IMR-90 (cell line): ENCODE data around the gene NT5DC3. TPM values are rescaled to one million over a fixed set of nuclear protein-coding genes. Genes with fewer than 3 reads are reported as not detected.

Experiments
- ATAC-seq: fragments of 200-7000 bp; cut with Tn5 transposase; 2 replicates; pipeline ENCODE4 v1.9.1; 2020; ENCODE audit warnings: low read depth, mild to moderate bottlenecking, moderate library complexity
- BruUV-seq: library from RNA; stranded (reverse); fragments of 400-500 nt; replicated peaks from 2 replicates; lab custom pipeline; 2021; lab: Mats Ljungman, UMichigan
- CTCF ChIA-PET: fragments of 300-600 bp; formaldehyde crosslinking; extraction: SDS; loops from one replicate; lab custom pipeline; 2021; ENCODE audit warnings: antibody characterized with exemption; lab: Yijun Ruan, JAX
- POLR2A ChIA-PET: fragments of 300-600 bp; sonication (Branson Sonifier 250); formaldehyde crosslinking; loops from one replicate; lab custom pipeline; 2022; ENCODE audit warnings: antibody characterized with exemption; ENCODE audit not compliant: unreplicated experiment; lab: Charles Lee
- DNase-seq: peaks from one replicate; pipeline ENCODE4 v3.0.0; 2013
- H2AFZ ChIP-seq: replicated peaks from 2 replicates; pipeline ENCODE3; 2013; ENCODE audit warnings: low read length, mild to moderate bottlenecking; ENCODE audit not compliant: poor library complexity
- H2AK5ac ChIP-seq: 2 replicates; pipeline ENCODE4 v1.6.1; 2013; ENCODE audit warnings: low read depth, low read length, inconsistent platforms
- H2AK9ac ChIP-seq: replicated peaks from 2 replicates; pipeline ENCODE3; 2013; ENCODE audit warnings: mild to moderate bottlenecking, low read depth, low read length, moderate library complexity; ENCODE audit not compliant: poor library complexity
- H2BK120ac ChIP-seq: 2 replicates; pipeline ENCODE4 v1.6.1; 2013; ENCODE audit warnings: low read depth, low read length, inconsistent platforms
- H2BK15ac ChIP-seq: 3 replicates; pipeline ENCODE4 v1.6.1; 2013; ENCODE audit warnings: low read depth, low read length, inconsistent platforms
- H2BK20ac ChIP-seq: 2 replicates; pipeline ENCODE4 v1.6.1; 2013; ENCODE audit warnings: low read depth, mild to moderate bottlenecking, inconsistent platforms, low read length, moderate library complexity
- H2BK5ac ChIP-seq: 2 replicates; pipeline ENCODE4 v1.6.1; 2013; ENCODE audit warnings: mild to moderate bottlenecking, low read depth, low read length, inconsistent platforms; ENCODE audit not compliant: poor library complexity, severe bottlenecking
- H3K14ac ChIP-seq: replicated peaks from 2 replicates; pipeline ENCODE4 v1.6.1; 2013; ENCODE audit warnings: low read depth, low read length, inconsistent platforms
- H3K18ac ChIP-seq: 2 replicates; pipeline ENCODE4 v1.6.1; 2013; ENCODE audit warnings: low read depth, low read length, control low read depth
- H3K23ac ChIP-seq: 2 replicates; pipeline ENCODE4 v1.6.1; 2013; ENCODE audit warnings: low read depth, low read length, inconsistent platforms
- H3K27ac ChIP-seq: 2 replicates; pipeline ENCODE4 v1.5.1; 2013; ENCODE audit warnings: mild to moderate bottlenecking, control low read depth, low read length; ENCODE audit not compliant: insufficient read depth
- H3K27me3 ChIP-seq: 2 replicates; pipeline ENCODE4 v1.6.1; 2013; ENCODE audit warnings: low read length; ENCODE audit not compliant: control insufficient read depth, insufficient read depth
- H3K36me3 ChIP-seq: 2 replicates; pipeline ENCODE4 v1.6.1; 2013; ENCODE audit warnings: low read length, mixed read lengths; ENCODE audit not compliant: control insufficient read depth, insufficient read depth
- H3K4ac ChIP-seq: 2 replicates; pipeline ENCODE4 v1.6.1; 2013; ENCODE audit warnings: low read depth, low read length, inconsistent platforms
- H3K4me1 ChIP-seq: 2 replicates; pipeline ENCODE4 v1.6.1; 2013; ENCODE audit warnings: low read length, mixed read lengths; ENCODE audit not compliant: control insufficient read depth, insufficient read depth
- H3K4me2 ChIP-seq: 2 replicates; pipeline ENCODE4 v1.6.1; 2013; ENCODE audit warnings: low read depth, mild to moderate bottlenecking, control low read depth, low read length, moderate library complexity
- H3K4me3 ChIP-seq: 2 replicates; pipeline ENCODE4 v1.5.1; 2013; ENCODE audit warnings: low read depth, mild to moderate bottlenecking, control low read depth, low read length, moderate library complexity; ENCODE audit not compliant: insufficient read depth
- H3K56ac ChIP-seq: 2 replicates; pipeline ENCODE4 v1.6.1; 2013; ENCODE audit warnings: low read length, inconsistent platforms; ENCODE audit not compliant: insufficient read depth; ENCODE audit errors: extremely low read depth
- H3K79me1 ChIP-seq, 2 experiments: 2 replicates each; pipeline ENCODE4 v1.6.1; 2013; ENCODE audit warnings: low read length in 2 of 2, inconsistent platforms in 1 of 2, low read depth in 1 of 2
- H3K9ac ChIP-seq: 2 replicates; pipeline ENCODE4 v1.6.1; 2013; ENCODE audit warnings: low read depth, low read length, control low read depth
- H3K9me1 ChIP-seq: 2 replicates; pipeline ENCODE4 v1.6.1; 2013; ENCODE audit warnings: low read length, inconsistent platforms; ENCODE audit not compliant: insufficient read depth
- H3K9me3 ChIP-seq: 2 replicates; pipeline ENCODE4 v1.6.1; 2013; ENCODE audit warnings: low read length; ENCODE audit not compliant: control insufficient read depth, insufficient read depth
- H4K20me1 ChIP-seq: 2 replicates; pipeline ENCODE4 v1.6.1; 2013; ENCODE audit warnings: low read length, inconsistent platforms; ENCODE audit not compliant: insufficient read depth
- H4K5ac ChIP-seq: 2 replicates; pipeline ENCODE4 v1.6.1; 2013; ENCODE audit warnings: mild to moderate bottlenecking, low read depth, low read length, control low read depth
- H4K8ac ChIP-seq, 2 experiments: 2 replicates each; pipeline ENCODE4 v1.6.1; 2013; ENCODE audit warnings: low read depth in 2 of 2, low read length in 2 of 2, control low read depth in 1 of 2, inconsistent platforms in 1 of 2
- H4K91ac ChIP-seq: 2 replicates; pipeline ENCODE4 v1.6.1; 2013; ENCODE audit warnings: low read depth, low read length, inconsistent platforms; ENCODE audit not compliant: insufficient read depth
- BHLHE40 ChIP-seq: fragments of 150-350 bp; IDR thresholded peaks from 2 replicates; pipeline ENCODE4 v1.6.1; 2016; ENCODE audit warnings: mild to moderate bottlenecking, low read depth, low read length
- FOS ChIP-seq: fragments of 150-350 bp; IDR thresholded peaks from 2 replicates; pipeline ENCODE4 v1.6.1; 2016; ENCODE audit warnings: low read depth, low read length
- RFX5 ChIP-seq: IDR thresholded peaks from 2 replicates; pipeline ENCODE4 v1.8.0; 2012; ENCODE audit warnings: low read depth, mild to moderate bottlenecking, low read length, moderate library complexity
- SMC3 ChIP-seq: fragments of 150-350 bp; IDR thresholded peaks from 2 replicates; pipeline ENCODE4 v1.6.1; 2016; ENCODE audit warnings: low read depth, mild to moderate bottlenecking, antibody characterized with exemption, low read length, moderate library complexity
- WGBS, 2 experiments: methylation state at CpG; one replicate each; pipeline versions ENCODE4 v1.1.5 to v1.1.7; 2013; ENCODE audit warnings: missing lambda C conversion rate in 2 of 2; ENCODE audit not compliant: insufficient read length in 1 of 2; ENCODE audit errors: extremely low coverage in 2 of 2; 5-methylcytosine and 5-hydroxymethylcytosine counted together
- dilution Hi-C: fragments of 300-500 bp; cut with HindIII; formaldehyde crosslinking; loops from one replicate; pipeline ENCODE4 v1.14.3; 2018; ENCODE audit warnings: low sequenced_read_pairs; ENCODE audit not compliant: unreplicated experiment
- in situ Hi-C: fragments of 300-500 bp; cut with MboI; formaldehyde crosslinking; loops from 3 replicates; pipeline ENCODE4 v1.14.3; 2019; ENCODE audit warnings: low sequenced_read_pairs, inconsistent platforms, mixed read lengths
- intact Hi-C: fragments of 100-400 bp; cut with micrococcal nuclease; formaldehyde crosslinking; loops from 2 replicates; pipeline ENCODE4 v1.10.0; 2022
- polyA plus RNA-seq, 3 experiments: library from polyadenylated mRNA; depleted of rRNA; stranded (reverse); fragments of >200 nt; gene quantifications; 2 replicates each; pipeline ENCODE4 v1.2.3, GENCODE V29; 2012; ENCODE audit warnings: low replicate concordance in 1 of 3
- total RNA-seq: library from RNA; depleted of rRNA; stranded (reverse); fragments of >200 nt; gene quantifications from 2 replicates; pipeline ENCODE4 v1.2.3, GENCODE V29; 2012

The NT5DC3 gene
- total and polyA plus RNA-seq, 2 of the 4 experiments (the other 2 are of a cell fraction): 7.3 to 17.6 TPM

DNA sequence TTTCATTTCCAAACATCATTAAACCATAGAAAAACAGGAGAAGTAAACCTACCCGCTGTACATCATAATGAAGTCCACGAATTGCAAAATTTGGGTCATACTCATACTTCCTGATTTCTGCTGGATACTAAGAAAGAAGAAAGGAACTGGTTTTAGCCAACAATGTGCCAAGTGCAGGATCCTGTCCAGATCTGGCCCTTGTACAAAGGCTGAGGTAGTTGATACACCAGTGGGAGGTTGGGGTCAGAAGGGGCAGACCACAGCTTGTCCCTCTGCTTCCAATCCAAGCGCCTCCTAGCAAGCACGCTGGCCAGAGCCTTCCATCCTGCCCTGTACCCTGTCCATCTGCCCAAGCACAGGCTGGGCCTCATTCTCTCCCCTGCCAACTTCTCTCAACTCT is 34.2 kb downstream of the NT5DC3 start:
- BruUV-seq: no TSS peak
- no peak overlapping the region for H3K56ac ChIP-seq
- H4K91ac ChIP-seq: peak overlapping the region; percentile 45
- no peak overlapping the region for H2BK5ac ChIP-seq
- 92% methylated on average over 2 of the region's 4 CpGs; no CpG with 5 or more reads in 1 of the 2 experiments for WGBS, 2 experiments
- H3K18ac ChIP-seq: no peak overlapping the region; the same call in 1 of the 2 replicates
- TF ChIP-seq BHLHE40: no peak
- no peak for TF ChIP-seq SMC3
- TF ChIP-seq RFX5: no peak
- no peak for TF ChIP-seq FOS
- no peaks in the 10 kb centered on the region for H3K27me3 ChIP-seq
- ChIA-PET POLR2A (no interaction called here), CTCF (interaction anchor here (0.7 to 1.5 kb wide), 2 partner anchors 28 to 35 kb away, joined by 3 to 5 read pairs; no protein-coding TSS in a partner anchor)
- H3K4me2 ChIP-seq: no peak overlapping the region
- H4K8ac ChIP-seq: no peak overlapping the region
- no peaks in the 10 kb centered on the region for H3K9me3 ChIP-seq
- peaks cover 18% of the 10 kb centered on the region for H3K9me1 ChIP-seq
- no peak overlapping the region for H3K9ac ChIP-seq
- peaks cover 2% of the 10 kb centered on the region; the same call in 1 of the 2 replicates for H3K36me3 ChIP-seq
- H3K79me1 ChIP-seq: peaks cover 26 to 68% of the 10 kb centered on the region in 2 experiments
- ATAC-seq: no peak
- DNase-seq: no peak
- H3K14ac ChIP-seq: peak overlapping the region; percentile 34; the same call in 1 of the 2 replicates
- peaks cover 9% of the 10 kb centered on the region; the same call in 1 of the 2 replicates for H4K20me1 ChIP-seq
- H3K4me3 ChIP-seq: no peak overlapping the region
- H2AK9ac ChIP-seq: no peak overlapping the region
- dilution Hi-C loops: no loop called here
- peak overlapping the region; percentile 65 for H3K4ac ChIP-seq
- H2AK5ac ChIP-seq: peak overlapping the region; percentile 76
- 0 out of 2 replicates have a peak overlapping the region, but pooled peaks have one; percentile 14 for H3K27ac ChIP-seq
- no peak overlapping the region for H2BK15ac ChIP-seq
- in situ Hi-C loops: no loop called here
- peaks cover 20% of the 10 kb centered on the region for H3K4me1 ChIP-seq
- intact Hi-C loops: loop anchor here (5.0 kb wide), 1 partner anchor 35 kb away; the partner anchor contains the start of gene NT5DC3
- H3K23ac ChIP-seq: peak overlapping the region; percentile 18; the same call in 1 of the 2 replicates
- H4K5ac ChIP-seq: no peak overlapping the region
- peak overlapping the region; percentile 19; the same call in 1 of the 2 replicates for H2BK120ac ChIP-seq
- no peak overlapping the region for H2BK20ac ChIP-seq
- no peak overlapping the region for H2AFZ ChIP-seq
